ENCODE results near the gene CD79A.

DNA sequence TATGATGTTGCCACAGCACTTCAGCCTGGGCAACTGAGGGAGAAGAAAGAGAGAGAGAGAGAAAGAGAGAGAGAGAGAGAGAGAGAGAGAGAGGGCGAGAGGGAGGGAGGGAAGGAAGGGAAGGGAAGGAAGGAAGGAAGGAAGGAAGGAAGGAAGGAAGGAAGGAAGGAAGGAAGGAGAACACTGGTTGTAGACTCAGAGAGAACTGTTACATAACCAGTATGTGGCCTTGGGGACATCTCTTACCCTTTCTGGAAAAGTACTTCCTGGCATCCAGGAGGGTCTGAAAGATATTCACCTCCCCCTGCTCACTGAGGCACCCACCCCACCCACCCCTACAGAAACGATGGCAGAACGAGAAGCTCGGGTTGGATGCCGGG is 3.2 kb downstream of the CD79A start:
- TF ChIP-seq POLR2A (IDR thresholded peaks at IDR 0.05) = no peak
- TF ChIP-seq, protein P1, sequence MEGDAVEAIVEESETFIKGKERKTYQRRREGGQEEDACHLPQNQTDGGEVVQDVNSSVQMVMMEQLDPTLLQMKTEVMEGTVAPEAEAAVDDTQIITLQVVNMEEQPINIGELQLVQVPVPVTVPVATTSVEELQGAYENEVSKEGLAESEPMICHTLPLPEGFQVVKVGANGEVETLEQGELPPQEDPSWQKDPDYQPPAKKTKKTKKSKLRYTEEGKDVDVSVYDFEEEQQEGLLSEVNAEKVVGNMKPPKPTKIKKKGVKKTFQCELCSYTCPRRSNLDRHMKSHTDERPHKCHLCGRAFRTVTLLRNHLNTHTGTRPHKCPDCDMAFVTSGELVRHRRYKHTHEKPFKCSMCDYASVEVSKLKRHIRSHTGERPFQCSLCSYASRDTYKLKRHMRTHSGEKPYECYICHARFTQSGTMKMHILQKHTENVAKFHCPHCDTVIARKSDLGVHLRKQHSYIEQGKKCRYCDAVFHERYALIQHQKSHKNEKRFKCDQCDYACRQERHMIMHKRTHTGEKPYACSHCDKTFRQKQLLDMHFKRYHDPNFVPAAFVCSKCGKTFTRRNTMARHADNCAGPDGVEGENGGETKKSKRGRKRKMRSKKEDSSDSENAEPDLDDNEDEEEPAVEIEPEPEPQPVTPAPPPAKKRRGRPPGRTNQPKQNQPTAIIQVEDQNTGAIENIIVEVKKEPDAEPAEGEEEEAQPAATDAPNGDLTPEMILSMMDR (IDR thresholded peaks at IDR 0.05) = no peak
